Endothelial cell of umbilical vein (primary cell): ENCODE measurements around the gene TARDBP.

ENCODE experiments used
- CTCF ChIP-seq, 2 donors: IDR thresholded peaks; 1 replicate in 1 of 2; 2 replicates in 1 of 2; pipeline ENCODE4 v1.5.1; 2011; ENCODE audit warnings: low read length in 2 of 2, mild to moderate bottlenecking in 2 of 2, moderate library complexity in 2 of 2, control low read depth in 1 of 2, inconsistent platforms in 1 of 2, low read depth in 1 of 2; ENCODE audit not compliant: insufficient read depth in 1 of 2; ENCODE audit errors: extremely low read depth in 1 of 2
- GATA2 ChIP-seq: IDR thresholded peaks from 2 replicates; pipeline ENCODE4 v1.7.0; 2011; ENCODE audit warnings: low read depth, mild to moderate bottlenecking, moderate library complexity, mixed read lengths, low read length; ENCODE audit not compliant: insufficient read length, insufficient read depth
- MAX ChIP-seq: IDR thresholded peaks from 2 replicates; pipeline ENCODE4 v1.6.1; 2011; ENCODE audit not compliant: insufficient read depth, insufficient read length
- POLR2AphosphoS5 ChIP-seq: IDR thresholded peaks from 2 replicates; pipeline ENCODE4 v1.6.1; 2012; ENCODE audit warnings: low read depth, mild to moderate bottlenecking, control low read depth, low read length, moderate library complexity; ENCODE audit not compliant: insufficient read depth

GRCh38 chr1:11052839-11053757, 40.6 kb downstream of the TARDBP start:
- TF ChIP-seq MAX (no peak), CTCF (IDR thresholded peaks at IDR 0.05; ENCODE audit: extremely low read depth in 1 of 2, insufficient read depth in 1 of 2, low read depth in 1 of 2, low read length in 2 of 2) (no peak), POLR2AphosphoS5 (peak; percentile 56), GATA2 (no peak)
